Peyer's patch (tissue), 4 donors: ENCODE data around the gene GUCA1A. TPM values are rescaled to one million over a fixed set of nuclear protein-coding genes. Genes with fewer than 3 reads are reported as not detected.

Source experiments
- DNase-seq, 3 donors: peaks; one replicate each; pipeline ENCODE4 v3.0.0-alpha.2; 2017 to 2019
- H3K27ac ChIP-seq, 4 donors: fragments of 200-600 bp; sonication (generic); one replicate each; pipeline ENCODE4 v1.5.1; 2016 to 2019
- H3K27me3 ChIP-seq, 2 donors: fragments of 200-600 bp; sonication (generic); one replicate each; pipeline ENCODE4 v1.5.1; 2019
- H3K36me3 ChIP-seq, 3 donors: fragments of 200-600 bp; sonication (generic); one replicate each; pipeline ENCODE4 v1.5.1; 2016 to 2019
- H3K4me1 ChIP-seq, 4 donors: fragments of 200-600 bp; sonication (generic); one replicate each; pipeline ENCODE4 v1.5.1; 2016 to 2019
- H3K4me3 ChIP-seq, 4 donors: fragments of 200-600 bp; sonication (generic); 1 replicate in 3 of 4; 2 replicates in 1 of 4; pipeline ENCODE4 v1.5.1; 2016 to 2019; ENCODE audit warnings: mild to moderate bottlenecking in 1 of 4
- H3K9me3 ChIP-seq, 4 donors: fragments of 200-600 bp; sonication (generic); one replicate each; pipeline ENCODE4 v1.5.1; 2016 to 2019; ENCODE audit warnings: mild to moderate bottlenecking in 1 of 4
- POLR2A ChIP-seq, 2 donors: fragments of 450-650 bp; IDR thresholded peaks; one replicate each; pipeline ENCODE4 v1.5.1; 2017; ENCODE audit warnings: antibody characterized with exemption in 2 of 2, mild to moderate bottlenecking in 2 of 2, moderate library complexity in 2 of 2
- total RNA-seq, 4 donors: library from RNA; depleted of rRNA; stranded (reverse); fragments of >200 nt; gene quantifications; one replicate each; pipeline ENCODE4 v1.1.0, GENCODE V29; 2016
- TF ChIP-seq, protein P1 (sequence below), 6 experiments: fragments of 450-650 bp in 4 of 6; fragments of 200-600 bp in 2 of 6; sonication (generic) in 1 of 6; IDR thresholded peaks; one replicate each; pipeline ENCODE4 v1.5.1; 2017 to 2019; ENCODE audit warnings: antibody characterized with exemption in 6 of 6, mild to moderate bottlenecking in 3 of 6, moderate library complexity in 1 of 6

Gene GUCA1A
- total RNA-seq, 4 donors from 2014 or later, result not detected

DNA sequence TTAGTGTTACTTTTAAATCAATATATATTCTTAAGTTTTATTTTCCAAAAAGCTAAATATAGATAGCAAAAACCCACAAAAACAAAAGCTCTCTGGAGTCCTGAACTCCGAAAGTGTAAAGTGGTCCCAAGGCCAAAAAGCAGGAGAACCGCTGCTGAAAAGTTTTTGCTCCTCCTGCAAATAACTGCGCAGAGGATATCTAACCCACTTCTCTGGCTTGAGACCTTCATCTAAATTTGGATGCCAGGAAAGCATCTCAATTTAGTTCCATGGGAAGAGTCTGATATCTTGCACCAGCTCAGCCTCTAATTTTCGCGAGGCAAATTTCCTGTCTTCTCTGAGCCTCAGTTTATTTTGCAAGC lies 44.0 kb downstream of the GUCA1A start:
- DNase-seq, result no peak
- peak overlapping the region; percentile 69 to 80 (median 72) for H3K27ac ChIP-seq

DNA sequence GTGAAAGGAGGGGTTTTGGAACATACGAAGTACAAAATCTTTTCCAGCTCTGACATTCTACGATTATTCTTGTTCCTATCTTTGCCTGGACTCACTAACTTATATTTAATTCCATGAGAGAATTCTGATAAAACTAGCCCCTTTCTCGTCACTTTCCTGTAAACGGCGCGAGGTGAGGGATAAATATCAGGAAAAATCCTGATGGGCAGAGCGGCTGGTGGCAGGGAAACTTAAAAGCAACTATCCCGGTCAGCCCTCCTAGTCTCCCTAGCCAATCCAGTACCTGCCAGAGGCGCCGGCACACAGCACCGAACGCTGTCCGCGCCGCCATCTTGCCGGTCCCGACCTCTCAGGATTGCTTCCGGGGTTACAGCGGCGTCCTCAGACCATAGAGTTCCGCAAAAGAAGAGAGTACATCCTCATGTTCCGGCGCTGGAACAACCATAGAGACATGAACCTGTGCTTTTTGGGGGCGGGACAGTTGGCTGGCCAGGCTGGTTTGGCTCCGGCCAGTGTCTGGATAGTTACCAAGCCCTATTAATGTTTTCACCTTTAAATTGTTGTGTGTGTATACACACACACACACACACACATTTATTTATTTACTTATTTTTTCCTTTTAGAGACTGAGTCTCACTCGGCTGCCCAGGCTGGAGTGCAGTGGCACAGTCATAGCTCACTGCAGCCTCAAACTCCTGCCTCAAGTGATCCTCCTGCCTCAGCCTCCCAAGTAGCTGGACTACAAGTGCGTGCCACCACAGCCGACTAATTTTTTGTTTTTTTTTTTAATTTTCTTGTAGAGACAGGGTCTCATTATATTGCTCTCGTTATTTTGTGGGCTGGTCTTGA lies 44.6 kb downstream of the GUCA1A start, which contains the start of gene MRPS10:
MRPS10 (minus strand) TSS at position 343 of the 849 bp plus-strand sequence; CDS start at position 331, 12 bp downstream.
- TF ChIP-seq, protein P1, sequence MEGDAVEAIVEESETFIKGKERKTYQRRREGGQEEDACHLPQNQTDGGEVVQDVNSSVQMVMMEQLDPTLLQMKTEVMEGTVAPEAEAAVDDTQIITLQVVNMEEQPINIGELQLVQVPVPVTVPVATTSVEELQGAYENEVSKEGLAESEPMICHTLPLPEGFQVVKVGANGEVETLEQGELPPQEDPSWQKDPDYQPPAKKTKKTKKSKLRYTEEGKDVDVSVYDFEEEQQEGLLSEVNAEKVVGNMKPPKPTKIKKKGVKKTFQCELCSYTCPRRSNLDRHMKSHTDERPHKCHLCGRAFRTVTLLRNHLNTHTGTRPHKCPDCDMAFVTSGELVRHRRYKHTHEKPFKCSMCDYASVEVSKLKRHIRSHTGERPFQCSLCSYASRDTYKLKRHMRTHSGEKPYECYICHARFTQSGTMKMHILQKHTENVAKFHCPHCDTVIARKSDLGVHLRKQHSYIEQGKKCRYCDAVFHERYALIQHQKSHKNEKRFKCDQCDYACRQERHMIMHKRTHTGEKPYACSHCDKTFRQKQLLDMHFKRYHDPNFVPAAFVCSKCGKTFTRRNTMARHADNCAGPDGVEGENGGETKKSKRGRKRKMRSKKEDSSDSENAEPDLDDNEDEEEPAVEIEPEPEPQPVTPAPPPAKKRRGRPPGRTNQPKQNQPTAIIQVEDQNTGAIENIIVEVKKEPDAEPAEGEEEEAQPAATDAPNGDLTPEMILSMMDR (IDR thresholded peaks at IDR 0.05), result no peak
- peak; percentile 81 to 82 for TF ChIP-seq POLR2A (IDR thresholded peaks at IDR 0.05)
- Histone ChIP-seq H3K9me3 (no peaks in the 10 kb centered on the region), H3K4me1 (peaks cover 0 to 18% (median 2%) of the 10 kb centered on the region in 4 donors), H3K27me3 (no peaks in the 10 kb centered on the region), H3K36me3 (peaks cover 0 to 8% (median 0%) of the 10 kb centered on the region in 3 donors), H3K27ac (peak within 1 kb of the TSS; percentile 69 to 80 (median 72)), H3K4me3 (peak within 1 kb of the TSS; percentile 53 to 76 (median 70))
- peak; percentile 92 to 96 (median 93) for DNase-seq

More for the DNA sequence above, 44.0 kb downstream of the GUCA1A start:
- TF ChIP-seq, protein P1 (IDR thresholded peaks at IDR 0.05), result no peak
- no peak for TF ChIP-seq POLR2A (IDR thresholded peaks at IDR 0.05)
- no peaks in the 10 kb centered on the region for H3K9me3 ChIP-seq
- peaks cover 0 to 18% (median 2%) of the 10 kb centered on the region in 4 donors for H3K4me1 ChIP-seq
- H3K27me3 ChIP-seq, result no peaks in the 10 kb centered on the region
- H3K4me3 ChIP-seq, result peak overlapping the region; percentile 53 to 76 (median 70)
- peaks cover 0 to 14% (median 0%) of the 10 kb centered on the region in 3 donors for H3K36me3 ChIP-seq

DNA sequence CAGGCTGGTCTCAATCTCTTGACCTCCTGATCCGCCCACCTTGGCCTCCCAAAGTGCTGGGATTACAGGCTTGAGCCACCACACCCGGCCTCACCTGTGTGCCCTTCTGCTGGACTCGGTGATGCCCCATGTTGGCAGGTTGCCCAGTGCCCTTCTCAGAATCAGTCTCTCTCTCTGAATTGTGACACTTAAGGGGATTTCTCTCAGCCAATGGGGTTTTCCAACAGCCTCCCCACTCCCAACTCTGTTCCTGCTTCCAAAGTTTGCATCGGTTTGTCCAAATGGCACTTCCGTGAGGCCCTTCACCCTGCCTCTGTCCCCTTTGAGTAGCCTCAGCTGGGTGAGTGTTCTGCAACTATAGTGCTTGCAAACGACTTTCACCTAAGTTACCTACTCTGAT lies 47.6 kb downstream of the GUCA1A start:
- Histone ChIP-seq H3K9me3 (no peaks in the 10 kb centered on the region), H3K27me3 (no peaks in the 10 kb centered on the region), H3K27ac (no peak overlapping the region), H3K36me3 (no peaks in the 10 kb centered on the region), H3K4me1 (peaks cover 0 to 26% (median 2%) of the 10 kb centered on the region in 4 donors), H3K4me3 (no peak overlapping the region)
- no peak for DNase-seq
- no peak for TF ChIP-seq POLR2A (IDR thresholded peaks at IDR 0.05)
- TF ChIP-seq, protein P1 (IDR thresholded peaks at IDR 0.05), result no peak

DNA sequence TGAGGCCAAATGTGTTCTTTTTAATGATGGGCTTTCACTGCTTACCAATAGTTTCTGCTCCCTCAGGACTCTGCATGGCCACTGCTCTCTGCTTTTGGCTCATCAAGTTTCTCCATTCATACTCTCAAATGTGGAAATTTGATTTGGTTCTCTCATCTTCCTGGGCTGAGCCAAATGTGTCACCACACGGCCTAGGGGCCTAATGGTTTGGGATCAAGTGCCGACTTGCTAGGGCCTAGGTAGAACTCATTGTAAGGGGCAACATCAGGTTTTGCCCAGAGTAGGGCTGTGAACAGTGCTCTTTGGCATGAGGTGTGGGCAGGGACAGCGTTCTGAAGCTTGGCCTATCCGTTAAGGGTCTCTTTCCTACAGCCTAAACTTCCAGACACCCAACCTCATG lies 48.4 kb downstream of the GUCA1A start:
- no peak for TF ChIP-seq POLR2A (IDR thresholded peaks at IDR 0.05)
- TF ChIP-seq, protein P1 (IDR thresholded peaks at IDR 0.05), result no peak
- no peak for DNase-seq
- no peak overlapping the region for H3K4me3 ChIP-seq
- H3K9me3 ChIP-seq, result no peaks in the 10 kb centered on the region
- no peaks in the 10 kb centered on the region for H3K27me3 ChIP-seq
- H3K27ac ChIP-seq, result no peak overlapping the region
- H3K4me1 ChIP-seq, result peaks cover 0 to 27% (median 2%) of the 10 kb centered on the region in 4 donors
- H3K36me3 ChIP-seq, result no peaks in the 10 kb centered on the region

DNA sequence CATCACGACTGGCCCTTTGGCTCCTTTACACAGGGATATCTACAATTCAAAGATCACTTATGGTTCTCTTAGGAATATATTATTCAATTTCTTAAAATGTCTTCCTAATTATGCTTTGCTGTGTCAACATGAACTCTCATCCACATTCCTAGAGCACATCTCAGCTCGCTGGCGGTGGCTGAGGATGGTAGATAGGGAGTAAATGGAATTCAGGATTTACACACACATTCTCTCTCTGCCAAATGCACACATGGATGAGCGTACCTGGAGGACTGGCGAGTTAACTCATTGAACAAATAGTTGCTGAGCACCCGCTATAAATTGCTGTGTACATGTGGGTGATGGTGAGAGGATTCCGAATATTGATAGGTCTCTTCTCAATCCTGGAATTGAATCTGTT lies 49.3 kb downstream of the GUCA1A start:
- Histone ChIP-seq H3K4me3 (no peak overlapping the region), H3K36me3 (no peaks in the 10 kb centered on the region), H3K27ac (no peak overlapping the region), H3K27me3 (no peaks in the 10 kb centered on the region), H3K4me1 (peaks cover 0 to 26% (median 5%) of the 10 kb centered on the region in 4 donors), H3K9me3 (no peaks in the 10 kb centered on the region)
- no peak for DNase-seq
- TF ChIP-seq, protein P1 (IDR thresholded peaks at IDR 0.05), result no peak
- no peak for TF ChIP-seq POLR2A (IDR thresholded peaks at IDR 0.05)
